Body of pancreas (tissue), 4 donors: Measurements from ENCODE around the gene OGT. TPM values are rescaled to one million over a fixed set of nuclear protein-coding genes. Genes with fewer than 3 reads are reported as not detected.
A peak's percentile ranks its signal among the peaks of the same experiment; 100 is the strongest.

ENCODE experiments used
- ATAC-seq: fragments of 150-250 bp; one replicate; pipeline ENCODE4 v1.9.1; 2016
- DNase-seq, 4 donors: peaks; one replicate each; pipeline ENCODE4 v3.0.0-alpha.2; 2019
- H3K27ac ChIP-seq, 4 donors: fragments of 200-600 bp; sonication (generic); 1 replicate in 3 of 4; 2 replicates in 1 of 4; pipeline versions ENCODE4 v1.5.1 to v1.6.1; 2016 to 2019; ENCODE audit warnings: mild to moderate bottlenecking in 1 of 4, mixed read lengths in 1 of 4, moderate library complexity in 1 of 4
- H3K27me3 ChIP-seq, 2 donors: fragments of 200-600 bp; sonication (generic); one replicate each; pipeline ENCODE4 v1.6.0; 2016; ENCODE audit warnings: mild to moderate bottlenecking in 1 of 2
- H3K36me3 ChIP-seq, 2 donors: fragments of 200-600 bp; sonication (generic); replicated peaks in 1 of 2; 2 replicates each; pipeline ENCODE4 v1.5.1; 2016; ENCODE audit warnings: low read depth in 2 of 2; ENCODE audit not compliant: insufficient read depth in 1 of 2
- H3K4me1 ChIP-seq: fragments of 200-600 bp; sonication (generic); one replicate; pipeline ENCODE4 v1.6.0; 2016
- H3K4me3 ChIP-seq, 2 donors: fragments of 200-600 bp; sonication (generic); 1 replicate in 1 of 2; 2 replicates in 1 of 2; pipeline ENCODE4 v1.5.1; 2016 to 2019
- H3K9me3 ChIP-seq, 3 donors: fragments of 200-600 bp; sonication (generic); 1 replicate in 2 of 3; 2 replicates in 1 of 3; pipeline ENCODE4 v1.5.1; 2016
- CTCF ChIP-seq, 7 experiments: fragments of 450-650 bp in 4 of 7; fragments of 200-600 bp in 3 of 7; sonication (generic) in 3 of 7; IDR thresholded peaks; one replicate each; pipeline ENCODE4 v1.5.1; 2016 to 2019; ENCODE audit warnings: antibody characterized with exemption in 7 of 7
- POLR2A ChIP-seq, 3 donors: fragments of 450-650 bp; IDR thresholded peaks; one replicate each; pipeline ENCODE4 v1.6.1; 2016; ENCODE audit warnings: antibody characterized with exemption in 3 of 3, mild to moderate bottlenecking in 2 of 3
- WGBS, 2 donors: methylation state at CpG; one replicate each; pipeline ENCODE4 v1.1.5; 2017; 5-methylcytosine and 5-hydroxymethylcytosine counted together
- intact Hi-C: fragments of 100-400 bp; cut with DNase I; formaldehyde crosslinking; loops from one replicate; pipeline ENCODE4 v1.15.1; 2023
- total RNA-seq, 2 donors: library from RNA; depleted of rRNA; stranded (reverse); fragments of >200 nt; gene quantifications; one replicate each; pipeline ENCODE4 v1.1.0, GENCODE V29; 2016

Gene OGT
- total RNA-seq, 2 donors from 2014 or later: 180 to 184 TPM

GRCh38 chrX:71532078-71532752 lies 689 bp upstream of the OGT start:
- intact Hi-C loops: no loop called here
- no peaks in the 10 kb centered on the region for H3K27me3 ChIP-seq
- DNase-seq (peak in 3 of 4 donors; percentile 14 to 27 (median 14)), ATAC-seq (peak; percentile 12)
- WGBS, 2 donors: 0 to 1% methylated on average over 9 to 24 of the region's 25 CpGs
- TF ChIP-seq POLR2A (IDR thresholded peaks at IDR 0.05) (no peak), CTCF (IDR thresholded peaks at IDR 0.05) (no peak)
- H3K9me3 ChIP-seq: no peaks in the 10 kb centered on the region
- H3K4me1 ChIP-seq: no peaks in the 10 kb centered on the region
- H3K36me3 ChIP-seq: no peaks in the 10 kb centered on the region
- peak overlapping the region; percentile 72 to 94 (median 90) for H3K27ac ChIP-seq
- no peak overlapping the region for H3K4me3 ChIP-seq

- Histone ChIP-seq H3K27me3 (no peaks in the 10 kb centered on the region), H3K36me3 (no peaks in the 10 kb centered on the region), H3K4me3 (peak overlapping the region; percentile 52 to 77), H3K9me3 (no peaks in the 10 kb centered on the region), H3K27ac (peak overlapping the region; percentile 53 to 94 (median 90)), H3K4me1 (peaks cover 7% of the 10 kb centered on the region)
- 0 to 2% methylated on average over 9 to 10 of the region's 12 CpGs for WGBS, 2 donors
- ATAC-seq: no peak
- TF ChIP-seq POLR2A (IDR thresholded peaks at IDR 0.05): no peak
- TF ChIP-seq CTCF (IDR thresholded peaks at IDR 0.05): no peak
- DNase-seq: no peak
- intact Hi-C loops: no loop called here
Measured at GRCh38 chrX:71533516-71533850, 579 bp downstream of the OGT start.

- ATAC-seq (no peak), DNase-seq (peak; percentile 16 to 40 (median 22))
- Histone ChIP-seq H3K36me3 (no peaks in the 10 kb centered on the region), H3K27ac (peak overlapping the region; percentile 53 to 94 (median 90)), H3K4me1 (peaks cover 7% of the 10 kb centered on the region), H3K4me3 (peak overlapping the region; percentile 52 to 77), H3K9me3 (no peaks in the 10 kb centered on the region), H3K27me3 (no peaks in the 10 kb centered on the region)
- WGBS, 2 donors: 0% methylated on average over 12 to 31 of the region's 31 CpGs
- intact Hi-C loops: no loop called here
- no peak for TF ChIP-seq POLR2A (IDR thresholded peaks at IDR 0.05)
Measured at GRCh38 chrX:71533851-71534561, 1.1 kb downstream of the OGT start.

GRCh38 chrX:71534773-71535544 lies 2.1 kb downstream of the OGT start:
- peaks cover 16% of the 10 kb centered on the region for H3K4me1 ChIP-seq
- DNase-seq: no peak
- intact Hi-C loops: no loop called here
- H3K27ac ChIP-seq: peak overlapping the region in 3 of 4 donors; percentile 88 to 94 (median 93)
- no peaks in the 10 kb centered on the region for H3K27me3 ChIP-seq
- no peak for ATAC-seq
- WGBS, 2 donors: 0% methylated on average over 9 of the region's 9 CpGs
- H3K9me3 ChIP-seq: no peaks in the 10 kb centered on the region
- H3K4me3 ChIP-seq: peak overlapping the region in 1 of 2 donors; percentile 77
- TF ChIP-seq CTCF (IDR thresholded peaks at IDR 0.05): no peak
- TF ChIP-seq POLR2A (IDR thresholded peaks at IDR 0.05): peak in 1 of 3 donors; percentile 18
- no peaks in the 10 kb centered on the region for H3K36me3 ChIP-seq

- intact Hi-C loops: no loop called here
- Histone ChIP-seq H3K36me3 (no peaks in the 10 kb centered on the region), H3K9me3 (no peaks in the 10 kb centered on the region), H3K4me3 (no peak overlapping the region), H3K27ac (peak overlapping the region in 2 of 4 donors; percentile 0 to 94), H3K4me1 (peaks cover 28% of the 10 kb centered on the region), H3K27me3 (no peaks in the 10 kb centered on the region)
- ATAC-seq (no peak), DNase-seq (peak in 2 of 4 donors; percentile 15 to 28)
- TF ChIP-seq CTCF (IDR thresholded peaks at IDR 0.05) (no peak), POLR2A (IDR thresholded peaks at IDR 0.05) (peak in 1 of 3 donors; percentile 14)
- WGBS, 2 donors: 0 to 2% methylated on average over 5 of the region's 5 CpGs
Measured at GRCh38 chrX:71536285-71536684, 3.4 kb downstream of the OGT start.
